B cell (primary cell): Measurements from ENCODE around the gene DRAXIN. TPM values are rescaled to one million over a fixed set of nuclear protein-coding genes. Genes with fewer than 3 reads are reported as not detected.

ENCODE experiments used
- ATAC-seq: fragments of 200-7000 bp; cut with Tn5 transposase; one replicate; pipeline ENCODE4 v1.10.0; 2021; ENCODE audit warnings: low read depth, mild to moderate bottlenecking, moderate number of reproducible peaks, moderate library complexity
- CTCF ChIA-PET: fragments of 350-600 bp; sonication (Branson Sonifier 250); formaldehyde crosslinking; loops from one replicate; lab custom pipeline; 2021; ENCODE audit warnings: antibody characterized with exemption, inconsistent platforms; lab: Charles Lee
- POLR2A ChIA-PET: fragments of 350-600 bp; sonication (Branson Sonifier 250); formaldehyde crosslinking; loops from one replicate; lab custom pipeline; 2021; ENCODE audit warnings: antibody characterized with exemption; lab: Charles Lee
- DNase-seq: peaks from one replicate; pipeline ENCODE4 v3.0.0; 2013
- H2AFZ ChIP-seq: 2 replicates; pipeline ENCODE4 v1.6.1; 2012; ENCODE audit warnings: mild to moderate bottlenecking, low read depth, low read length; ENCODE audit not compliant: insufficient read depth, poor library complexity, severe bottlenecking
- H3K27ac ChIP-seq, 2 donors: 1 replicate in 1 of 2; 2 replicates in 1 of 2; pipeline ENCODE4 v1.5.1; 2012 to 2013; ENCODE audit warnings: low read length in 2 of 2, mild to moderate bottlenecking in 2 of 2, moderate library complexity in 1 of 2
- H3K27me3 ChIP-seq, 4 experiments: fragments of 200-600 bp in 1 of 4; sonication (generic) in 1 of 4; replicated peaks in 1 of 4; 1 replicate in 2 of 4; 2 replicates in 2 of 4; pipeline versions ENCODE4 v1.6.1 to v1.7.0; 2013 to 2016; ENCODE audit warnings: low read length in 3 of 4, mild to moderate bottlenecking in 2 of 4, mixed read lengths in 1 of 4, moderate library complexity in 1 of 4; ENCODE audit not compliant: insufficient read depth in 4 of 4, control insufficient read depth in 3 of 4; ENCODE audit errors: control extremely low read depth in 1 of 4
- H3K36me3 ChIP-seq, 2 experiments: replicated peaks in 1 of 2; 1 replicate in 1 of 2; 2 replicates in 1 of 2; pipeline versions ENCODE4 v1.6.1 to v1.7.1; 2013; ENCODE audit warnings: low read length in 1 of 2; ENCODE audit not compliant: insufficient read depth in 2 of 2, control insufficient read depth in 1 of 2; ENCODE audit errors: control extremely low read depth in 1 of 2, extremely low read depth in 1 of 2
- H3K4me1 ChIP-seq, 2 donors: fragments of 200-600 bp in 1 of 2; sonication (generic) in 1 of 2; 1 replicate in 1 of 2; 2 replicates in 1 of 2; pipeline versions ENCODE4 v1.5.1 to v1.6.1; 2013 to 2017; ENCODE audit warnings: low read length in 2 of 2; ENCODE audit not compliant: control insufficient read depth in 2 of 2, insufficient read depth in 2 of 2
- H3K4me2 ChIP-seq: replicated peaks from 2 replicates; pipeline ENCODE3; 2012; ENCODE audit warnings: mild to moderate bottlenecking, low read depth, low read length; ENCODE audit not compliant: poor library complexity, severe bottlenecking
- H3K4me3 ChIP-seq, 5 experiments: fragments of 200-600 bp in 1 of 5; sonication (generic) in 1 of 5; 1 replicate in 3 of 5; 2 replicates in 2 of 5; pipeline versions ENCODE4 v1.5.1 to v1.7.0; 2011 to 2016; ENCODE audit warnings: low read length in 4 of 5, mild to moderate bottlenecking in 4 of 5, low read depth in 2 of 5, control low read depth in 1 of 5, moderate library complexity in 1 of 5; ENCODE audit not compliant: insufficient read depth in 1 of 5; ENCODE audit errors: control extremely low read depth in 1 of 5, extremely low read depth in 1 of 5
- H3K79me2 ChIP-seq: fragments of 200-600 bp; sonication (generic); one replicate; pipeline ENCODE4 v1.6.0; 2016; ENCODE audit warnings: low read length; ENCODE audit not compliant: control insufficient read depth, insufficient read depth
- H3K9ac ChIP-seq: fragments of 200-600 bp; sonication (generic); 2 replicates; pipeline ENCODE4 v1.6.1; 2017; ENCODE audit warnings: mild to moderate bottlenecking, low read length, moderate library complexity
- H3K9me3 ChIP-seq, 3 donors: one replicate each; pipeline versions ENCODE4 v1.6.1 to v1.7.1; 2013; ENCODE audit warnings: low read length in 2 of 3; ENCODE audit not compliant: control insufficient read depth in 2 of 3, insufficient read depth in 1 of 3; ENCODE audit errors: control extremely low read depth in 1 of 3
- H4K20me1 ChIP-seq: 2 replicates; pipeline ENCODE4 v1.6.0; 2012; ENCODE audit warnings: mild to moderate bottlenecking, low read length; ENCODE audit not compliant: insufficient read depth, control insufficient read depth, poor library complexity, severe bottlenecking
- H3K27ac Mint-ChIP-seq: one replicate; pipeline ENCODE4 v1.8.0; 2021; ENCODE audit warnings: mixed read lengths
- H3K27me3 Mint-ChIP-seq: one replicate; pipeline ENCODE4 v1.8.0; 2021; ENCODE audit warnings: mixed read lengths
- H3K4me1 Mint-ChIP-seq: one replicate; pipeline ENCODE4 v1.8.0; 2021; ENCODE audit warnings: mixed read lengths
- H3K4me3 Mint-ChIP-seq: one replicate; pipeline ENCODE4 v1.8.0; 2021; ENCODE audit warnings: mixed read lengths
- H3K9me3 Mint-ChIP-seq: one replicate; pipeline ENCODE4 v1.8.0; 2022; ENCODE audit warnings: mixed read lengths; ENCODE audit not compliant: insufficient read depth
- CTCF ChIP-seq: fragments of 200-600 bp; IDR thresholded peaks from one replicate; pipeline ENCODE4 v1.8.0; 2022; ENCODE audit warnings: antibody characterized with exemption, mild to moderate bottlenecking
- EZH2 ChIP-seq: IDR thresholded peaks from 2 replicates; pipeline ENCODE4 v1.6.1; 2012; ENCODE audit warnings: borderline replicate concordance, low read depth, mild to moderate bottlenecking, moderate library complexity, low read length; ENCODE audit not compliant: insufficient read depth, poor library complexity, severe bottlenecking
- WGBS: methylation state at CpG from one replicate; pipeline ENCODE4 v1.1.5; 2013; ENCODE audit warnings: missing lambda C conversion rate; ENCODE audit not compliant: insufficient coverage; 5-methylcytosine and 5-hydroxymethylcytosine counted together
- intact Hi-C: fragments of 100-400 bp; cut with micrococcal nuclease; formaldehyde crosslinking; loops from one replicate; pipeline ENCODE4 v1.10.0; 2022
- polyA plus RNA-seq: library from polyadenylated mRNA; depleted of rRNA; stranded (reverse); fragments of >200 nt; gene quantifications from 2 replicates; pipeline ENCODE4 v1.2.3, GENCODE V29; 2012
- total RNA-seq, 2 donors: library from RNA; stranded (reverse); fragments of 120-200 nt in 1 of 2; gene quantifications; 1 replicate in 1 of 2; 2 replicates in 1 of 2; pipeline versions ENCODE4 v1.2.3 to v1.2.4, GENCODE V29; 2013 to 2022

Gene DRAXIN
- total and polyA plus RNA-seq, 2 donors (not counting 1 experiment from before 2014, with no cell fraction given): 0.21 to 0.30 TPM

GRCh38 chr1:11653101-11653860 lies 38.2 kb upstream of the DRAXIN start:
- no peak for ATAC-seq
- Histone ChIP-seq H3K9me3 (no peaks in the 10 kb centered on the region), H3K27ac (no peak overlapping the region), H3K4me1 (peaks cover 22 to 37% of the 10 kb centered on the region in 2 donors), H3K4me2 (peak overlapping the region; percentile 95), H3K27me3 (no peaks in the 10 kb centered on the region), H4K20me1 (peaks cover 11% of the 10 kb centered on the region), H3K36me3 (peaks cover 0 to 8% of the 10 kb centered on the region in 2 experiments), H2AFZ (no peak overlapping the region), H3K9ac (no peak overlapping the region), H3K79me2 (no peaks in the 10 kb centered on the region), H3K4me3 (no peak overlapping the region)
- no peak for TF ChIP-seq CTCF
- no peak for TF ChIP-seq EZH2
- Mint-ChIP-seq H3K27me3 (no peaks in the 10 kb centered on the region), H3K9me3 (no peaks in the 10 kb centered on the region), H3K27ac (no peak overlapping the region), H3K4me1 (peaks cover 35% of the 10 kb centered on the region), H3K4me3 (peak overlapping the region; percentile 75)
- WGBS: 89% methylated on average over 17 of the region's 17 CpGs
- ChIA-PET CTCF (interaction anchor here (0.5 to 18.9 kb wide), 9 partner anchors 9 to 616 kb away, joined by 3 to 231 read pairs (median 3); partner anchors contain the start of gene FBXO6), POLR2A (interaction anchor here (0.8 to 1.3 kb wide), 2 partner anchors 12 to 66 kb away, joined by 3 to 5 read pairs; no protein-coding TSS in a partner anchor)
- intact Hi-C loops: loop anchor here (5.0 kb wide), 4 partner anchors 79 to 391 kb away; partner anchors contain the start of gene MTOR
- no peak for DNase-seq

GRCh38 chr1:11653861-11654136 lies 37.7 kb upstream of the DRAXIN start:
- Histone ChIP-seq H3K79me2 (no peaks in the 10 kb centered on the region), H3K27me3 (no peaks in the 10 kb centered on the region), H3K9ac (peak overlapping the region; percentile 70), H3K4me2 (peak overlapping the region; percentile 95), H3K4me3 (peak overlapping the region in 4 of 5 experiments; percentile 21 to 82 (median 74)), H2AFZ (peak overlapping the region; percentile 80), H3K36me3 (peaks cover 0 to 8% of the 10 kb centered on the region in 2 experiments), H3K9me3 (no peaks in the 10 kb centered on the region), H4K20me1 (peaks cover 11% of the 10 kb centered on the region), H3K27ac (no peak overlapping the region), H3K4me1 (peaks cover 22 to 37% of the 10 kb centered on the region in 2 donors)
- peaks cover 32% of the 10 kb centered on the region for H3K4me1 Mint-ChIP-seq
- WGBS: 80% methylated on average over 7 of the region's 7 CpGs
- intact Hi-C loops: loop anchor here (1.0 to 5.0 kb wide), 7 partner anchors 11 to 391 kb away; partner anchors contain the start of genes FBXO6, MAD2L2, MTHFR and MTOR
- peak overlapping the region; percentile 75 for H3K4me3 Mint-ChIP-seq
- H3K27me3 Mint-ChIP-seq: no peaks in the 10 kb centered on the region
- peak; percentile 37 for DNase-seq
- CTCF ChIA-PET: interaction anchor here (1.6 to 18.9 kb wide), 3 partner anchors 9 to 69 kb away, joined by 5 to 231 read pairs (median 58); partner anchors contain the start of gene FBXO6
- no peaks in the 10 kb centered on the region for H3K9me3 Mint-ChIP-seq
- ATAC-seq: no peak
- POLR2A ChIA-PET: interaction anchor here (0.8 kb wide), 1 partner anchor 11 kb away, joined by 3 read pairs; no protein-coding TSS in a partner anchor
- no peak for TF ChIP-seq CTCF
- TF ChIP-seq EZH2: no peak
- peak overlapping the region; percentile 50 for H3K27ac Mint-ChIP-seq
